ENCODE data around the gene CTSL. TPM values are rescaled to one million over a fixed set of nuclear protein-coding genes. Genes with fewer than 3 reads are reported as not detected.

CTSL gene
- total RNA-seq, 2 donors from 2014 or later, result 94.5 to 274 TPM

DNA sequence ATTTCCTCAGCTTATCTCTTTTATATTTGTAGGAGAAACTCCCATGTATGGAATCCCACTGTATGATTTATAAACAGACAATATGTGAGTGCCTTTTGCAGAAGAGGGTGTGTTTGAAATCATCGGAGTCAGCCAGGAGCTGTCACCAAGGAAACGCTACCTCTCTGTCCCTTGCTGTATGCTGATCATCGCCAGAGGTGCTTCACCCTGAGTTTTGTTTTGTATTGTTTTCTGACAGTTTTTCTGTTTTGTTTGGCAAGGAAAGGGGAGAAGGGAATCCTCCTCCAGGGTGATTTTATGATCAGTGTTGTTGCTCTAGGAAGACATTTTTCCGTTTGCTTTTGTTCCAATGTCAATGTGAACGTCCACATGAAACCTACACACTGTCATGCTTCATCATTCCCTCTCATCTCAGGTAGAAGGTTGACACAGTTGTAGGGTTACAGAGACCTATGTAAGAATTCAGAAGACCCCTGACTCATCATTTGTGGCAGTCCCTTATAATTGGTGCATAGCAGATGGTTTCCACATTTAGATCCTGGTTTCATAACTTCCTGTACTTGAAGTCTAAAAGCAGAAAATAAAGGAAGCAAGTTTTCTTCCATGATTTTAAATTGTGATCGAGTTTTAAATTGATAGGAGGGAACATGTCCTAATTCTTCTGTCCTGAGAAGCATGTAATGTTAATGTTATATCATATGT, 18.0 kb upstream of the CTSL start:
- Histone ChIP-seq H3K36me3 (no peaks in the 10 kb centered on the region), H3K27me3 (replicated peaks; ENCODE audit: insufficient read depth) (no peaks in the 10 kb centered on the region), H3K4me1 (ENCODE audit: control insufficient read depth in 1 of 2, low read depth in 2 of 2) (peaks cover 0 to 12% of the 10 kb centered on the region in 2 donors), H3K27ac (no peak overlapping the region), H3K4me3 (no peak overlapping the region), H3K9me3 (no peaks in the 10 kb centered on the region)
- TF ChIP-seq CTCF (IDR thresholded peaks at IDR 0.05), result no peak
- ATAC-seq (ENCODE audit: insufficient number of reproducible peaks, low FRiP score, low read depth) (no peak), DNase-seq (ENCODE audit: low spot score) (no peak)

DNA sequence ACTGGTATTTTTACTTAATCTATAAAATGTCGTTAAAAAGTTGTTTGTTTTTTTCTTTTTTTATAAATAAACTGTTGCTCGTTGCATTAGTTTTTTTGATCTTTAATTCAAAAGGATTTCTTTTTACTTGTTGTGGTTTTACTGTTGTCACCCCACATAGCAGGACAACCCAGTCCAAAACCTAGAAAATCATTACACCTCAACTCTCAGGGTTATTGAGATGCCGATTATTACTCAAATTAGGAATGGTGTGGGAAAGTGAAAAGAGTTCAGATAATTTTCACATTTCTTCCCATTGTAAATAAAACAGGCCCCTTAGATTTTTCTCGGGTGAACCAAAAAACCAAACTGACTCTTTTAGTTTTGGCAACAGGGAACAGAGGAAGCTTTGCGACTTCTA, 17.4 kb upstream of the CTSL start:
- H3K9me3 ChIP-seq, result no peaks in the 10 kb centered on the region
- ATAC-seq (ENCODE audit: insufficient number of reproducible peaks, low FRiP score, low read depth) (no peak), DNase-seq (ENCODE audit: low spot score) (no peak)
- H3K27ac ChIP-seq, result no peak overlapping the region
- no peak overlapping the region for H3K4me3 ChIP-seq
- no peaks in the 10 kb centered on the region for H3K36me3 ChIP-seq
- peaks cover 0 to 14% of the 10 kb centered on the region in 2 donors for H3K4me1 ChIP-seq (ENCODE audit: control insufficient read depth in 1 of 2, low read depth in 2 of 2)
- TF ChIP-seq CTCF (IDR thresholded peaks at IDR 0.05), result no peak
- H3K27me3 ChIP-seq (replicated peaks; ENCODE audit: insufficient read depth), result no peaks in the 10 kb centered on the region

GRCh38 chr9:87708986-87709728, 16.8 kb upstream of the CTSL start:
- Histone ChIP-seq H3K36me3 (no peaks in the 10 kb centered on the region), H3K27me3 (replicated peaks; ENCODE audit: insufficient read depth) (no peaks in the 10 kb centered on the region), H3K4me3 (no peak overlapping the region), H3K4me1 (ENCODE audit: control insufficient read depth in 1 of 2, low read depth in 2 of 2) (peaks cover 4 to 20% of the 10 kb centered on the region in 2 donors), H3K27ac (no peak overlapping the region), H3K9me3 (no peaks in the 10 kb centered on the region)
- TF ChIP-seq CTCF (IDR thresholded peaks at IDR 0.05), result no peak
- ATAC-seq (ENCODE audit: insufficient number of reproducible peaks, low FRiP score, low read depth) (no peak), DNase-seq (ENCODE audit: low spot score) (no peak)

GRCh38 chr9:87710443-87710842, 15.5 kb upstream of the CTSL start:
- Histone ChIP-seq H3K27me3 (replicated peaks; ENCODE audit: insufficient read depth) (no peaks in the 10 kb centered on the region), H3K9me3 (no peaks in the 10 kb centered on the region), H3K4me3 (no peak overlapping the region), H3K27ac (no peak overlapping the region), H3K4me1 (ENCODE audit: control insufficient read depth in 1 of 2, low read depth in 2 of 2) (peaks cover 12 to 28% of the 10 kb centered on the region in 2 donors), H3K36me3 (no peaks in the 10 kb centered on the region)
- ATAC-seq (ENCODE audit: insufficient number of reproducible peaks, low FRiP score, low read depth) (no peak), DNase-seq (ENCODE audit: low spot score) (no peak)
- TF ChIP-seq CTCF (IDR thresholded peaks at IDR 0.05), result no peak

All from thoracic aorta (tissue), 2 donors.